ENCODE results near the gene AVPI1.
A peak's percentile ranks its signal among the peaks of the same experiment; 100 is the strongest.
"Not testable (repeated sequence)": the region's sequence is repeated elsewhere in the genome, so short reads cannot be mapped to it uniquely, and the experiment has no call there.

Gene AVPI1

DNA sequence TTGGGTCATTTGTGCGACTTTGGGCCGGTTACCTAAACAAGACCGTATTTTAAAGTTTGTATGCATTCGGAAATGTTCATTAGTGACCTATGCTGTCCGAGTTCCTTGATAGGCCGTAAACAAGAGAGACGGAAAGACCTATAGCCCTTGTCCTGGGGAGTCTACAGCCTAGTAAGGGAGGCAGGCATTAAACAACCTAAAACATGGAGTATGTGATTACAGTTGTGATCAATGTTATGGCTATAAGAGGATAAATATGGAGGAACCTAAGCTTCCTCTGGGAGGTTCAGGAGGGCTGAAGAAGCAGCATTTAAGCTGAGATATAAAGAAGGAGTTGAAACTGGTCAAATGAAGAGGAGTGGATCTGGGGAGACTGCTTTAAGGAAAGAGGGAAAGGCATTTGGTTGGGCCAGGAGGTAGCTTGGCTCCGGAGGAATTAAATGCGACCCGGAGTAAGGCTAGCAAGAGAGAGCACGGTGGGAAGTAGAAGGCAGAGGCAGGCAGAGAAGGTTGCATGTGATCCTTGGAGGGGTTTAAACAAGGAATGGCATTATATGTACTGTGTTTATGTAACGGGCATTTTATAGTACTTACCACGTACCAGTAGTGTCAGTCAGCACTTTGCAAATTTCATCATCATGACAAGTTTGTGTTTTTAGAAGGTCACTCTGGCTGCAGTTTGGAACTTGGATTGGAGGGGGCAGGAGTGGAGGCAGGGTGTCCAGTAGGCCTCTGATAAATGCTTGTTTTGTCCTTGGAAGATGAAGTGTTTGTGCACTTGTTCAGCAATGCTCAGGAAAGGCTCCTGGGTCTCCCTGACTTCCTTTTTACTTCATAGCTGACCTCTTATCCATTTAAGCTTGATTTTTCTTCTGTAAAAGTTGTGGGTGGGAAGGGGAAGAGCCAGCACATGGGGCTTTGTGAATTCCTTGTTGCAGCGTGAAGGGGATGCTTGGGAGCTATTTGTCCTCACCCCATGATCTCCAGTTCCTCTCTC is 1.0 kb upstream of the AVPI1 start:
- CTCF ChIA-PET: interaction anchor here (1.1 to 11.6 kb wide), 10 partner anchors 10 to 280 kb away, joined by 3 to 305 read pairs (median 18); partner anchors contain the start of genes MARVELD1 and ZFYVE27
- POLR2A ChIA-PET: interaction anchor here (0.9 to 4.3 kb wide), 8 partner anchors 21 to 145 kb away, joined by 3 to 46 read pairs (median 6); partner anchors contain the start of gene MARVELD1
- DNase-seq (ENCODE audit: low read depth, low spot score): peak; percentile 82
- peak overlapping the region; percentile 38 for H3K4me3 ChIP-seq (ENCODE audit: low read depth, low read length)
- TF ChIP-seq CTCF (IDR thresholded peaks at IDR 0.05; ENCODE audit: insufficient read depth, low read length, missing control alignments): no peak

- peak overlapping the region; percentile 82 for H3K4me3 ChIP-seq (ENCODE audit: low read depth, low read length)
- ChIA-PET POLR2A (interaction anchor here (0.6 to 4.3 kb wide), 12 partner anchors 8 to 115 kb away, joined by 3 to 46 read pairs (median 4); partner anchors contain the start of genes MARVELD1, PI4K2A and ZFYVE27), CTCF (interaction anchor here (0.8 to 11.6 kb wide), 13 partner anchors 10 to 150 kb away, joined by 3 to 305 read pairs (median 9); partner anchors contain the start of genes ANKRD2, MARVELD1 and ZFYVE27)
- no peak for TF ChIP-seq CTCF (IDR thresholded peaks at IDR 0.05; ENCODE audit: insufficient read depth, low read length, missing control alignments)
- no peak for DNase-seq (ENCODE audit: low read depth, low spot score)
Measured at GRCh38 chr10:97686301-97686961, 610 bp downstream of the AVPI1 start.

DNA sequence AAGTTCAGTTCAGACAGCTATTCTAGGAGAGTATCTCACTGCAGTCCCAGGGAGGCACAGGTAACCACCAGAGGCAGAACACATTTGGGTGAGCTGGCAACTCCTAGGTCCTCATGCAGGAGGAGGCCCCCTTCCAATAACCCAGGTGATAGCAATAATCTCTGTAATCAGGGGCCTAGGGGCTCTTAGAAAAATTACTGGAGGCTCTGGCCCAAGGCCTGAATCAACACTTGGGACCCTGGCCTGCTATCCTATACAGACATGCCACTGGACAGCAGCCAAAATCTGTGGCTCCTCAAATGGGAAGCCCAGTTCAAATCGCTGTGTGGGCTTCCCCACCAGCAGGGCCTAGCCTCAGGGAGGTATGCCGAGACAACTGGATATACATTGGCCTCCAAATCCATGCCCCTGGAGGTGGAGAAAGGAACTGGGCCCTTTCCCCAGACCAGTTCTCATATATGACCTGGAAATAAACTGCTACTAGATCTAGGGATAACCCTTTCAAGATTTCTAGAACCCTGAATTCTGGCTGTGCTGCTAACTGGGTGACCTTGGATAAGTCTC is 1.6 kb downstream of the AVPI1 start:
- peak; percentile 17 for TF ChIP-seq CTCF (IDR thresholded peaks at IDR 0.05; ENCODE audit: insufficient read depth, low read length, missing control alignments)
- ChIA-PET POLR2A (interaction anchor here (1.3 to 4.3 kb wide), 2 partner anchors 9 to 29 kb away, joined by 3 to 46 read pairs; partner anchors contain the start of gene MARVELD1), CTCF (interaction anchor here (0.8 to 11.6 kb wide), 9 partner anchors 9 to 149 kb away, joined by 3 to 305 read pairs (median 19); partner anchors contain the start of genes ANKRD2, MARVELD1 and ZFYVE27)
- no peak for DNase-seq (ENCODE audit: low read depth, low spot score)
- H3K4me3 ChIP-seq (ENCODE audit: low read depth, low read length): peak overlapping the region; percentile 82

DNA sequence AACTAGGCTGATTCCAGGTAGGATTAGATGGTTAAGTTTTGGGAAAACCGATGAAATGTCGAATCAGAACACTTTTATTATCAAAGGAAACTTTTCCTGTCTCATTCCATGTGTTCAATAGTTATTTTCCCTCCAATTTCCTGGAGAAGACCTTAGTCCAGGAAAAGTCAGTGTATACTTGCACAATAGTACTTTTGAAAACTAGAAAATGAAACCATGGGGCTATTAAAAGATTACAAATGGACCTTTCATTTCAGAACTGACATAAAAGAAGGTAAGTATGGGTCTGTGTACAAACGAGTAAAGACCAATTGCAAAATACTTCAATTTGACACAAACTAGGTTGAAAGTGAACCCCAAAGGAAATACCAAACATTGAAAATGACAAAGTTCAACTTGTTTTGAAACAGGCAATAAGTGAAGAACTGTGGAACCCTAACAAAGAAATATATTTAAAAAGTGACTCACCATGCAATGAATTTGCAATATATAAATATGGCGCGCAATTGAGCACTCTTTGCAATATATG is 2.1 kb downstream of the AVPI1 start:
- peak overlapping the region; percentile 82 for H3K4me3 ChIP-seq (ENCODE audit: low read depth, low read length)
- ChIA-PET CTCF (interaction anchor here (2.0 to 11.6 kb wide), 5 partner anchors 9 to 47 kb away, joined by 12 to 305 read pairs (median 49); partner anchors contain the start of gene MARVELD1), POLR2A (no interaction called here)
- DNase-seq (ENCODE audit: low read depth, low spot score): no peak
- no peak for TF ChIP-seq CTCF (IDR thresholded peaks at IDR 0.05; ENCODE audit: insufficient read depth, low read length, missing control alignments)

DNA sequence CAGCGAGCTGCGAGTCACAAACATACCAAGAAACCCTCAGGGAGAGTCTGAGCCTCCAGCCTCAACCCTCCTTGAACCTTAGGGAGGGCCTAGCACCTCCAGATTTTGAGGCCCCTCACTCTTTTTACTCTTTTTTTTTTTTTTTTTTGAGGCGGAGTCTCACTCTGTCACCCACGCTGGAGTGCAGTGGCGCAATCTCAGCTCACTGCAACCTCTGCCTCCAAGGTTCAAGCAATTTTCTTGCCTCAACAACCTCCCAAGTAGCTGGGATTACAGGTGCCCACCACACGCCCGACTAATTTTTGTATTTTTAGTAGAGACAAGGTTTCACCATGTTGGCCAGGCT is 2.7 kb downstream of the AVPI1 start:
- POLR2A ChIA-PET: interaction anchor here (0.7 to 1.5 kb wide), 3 partner anchors 34 to 575 kb away, joined by 3 to 4 read pairs (median 3); no protein-coding TSS in a partner anchor
- DNase-seq (ENCODE audit: low read depth, low spot score): not testable (repeated sequence)
- peak overlapping the region; percentile 34 for H3K4me3 ChIP-seq (ENCODE audit: low read depth, low read length)
- CTCF ChIA-PET: interaction anchor here (1.2 to 12.2 kb wide), 6 partner anchors 10 to 46 kb away, joined by 3 to 328 read pairs (median 28); partner anchors contain the start of genes MARVELD1 and ZFYVE27

Data from AG04449 (cell line).